GM19397 (cell line): ENCODE measurements around the gene ABCC2.

Experiments used
- ATAC-seq: cut with Tn5 transposase; IDR thresholded peaks from one replicate; pipeline ENCODE4 v1.9.1; 2021; ENCODE audit warnings: mild to moderate bottlenecking, moderate library complexity; ENCODE audit not compliant: unreplicated experiment

Gene ABCC2

GRCh38 chr10:99770408-99771045, 11.9 kb upstream of the ABCC2 start:
- ATAC-seq = no peak

GRCh38 chr10:99775850-99776249, 6.6 kb upstream of the ABCC2 start:
- no peak for ATAC-seq

GRCh38 chr10:99777918-99778714, 4.3 kb upstream of the ABCC2 start:
- ATAC-seq = no peak

DNA sequence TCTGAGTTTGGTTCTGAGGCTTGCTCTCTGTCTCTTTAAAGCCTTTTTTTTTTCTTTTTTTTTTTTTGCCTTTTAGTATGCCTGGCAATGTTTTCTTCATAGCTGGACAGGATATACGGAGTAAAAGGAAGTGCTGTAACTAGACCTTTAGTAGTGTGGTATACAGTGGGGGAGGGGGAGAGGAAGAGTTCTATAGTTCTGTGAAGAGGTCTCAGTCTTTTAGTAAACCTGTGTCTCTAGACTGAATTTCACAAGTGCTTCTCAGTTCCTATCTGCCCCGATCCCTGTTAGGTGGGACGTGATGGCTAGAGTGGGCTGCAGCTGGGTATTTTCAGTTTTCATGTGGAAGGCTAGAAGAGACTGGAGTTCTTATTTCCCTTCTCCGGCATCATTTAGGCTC, 3.1 kb upstream of the ABCC2 start:
- no peak for ATAC-seq

DNA sequence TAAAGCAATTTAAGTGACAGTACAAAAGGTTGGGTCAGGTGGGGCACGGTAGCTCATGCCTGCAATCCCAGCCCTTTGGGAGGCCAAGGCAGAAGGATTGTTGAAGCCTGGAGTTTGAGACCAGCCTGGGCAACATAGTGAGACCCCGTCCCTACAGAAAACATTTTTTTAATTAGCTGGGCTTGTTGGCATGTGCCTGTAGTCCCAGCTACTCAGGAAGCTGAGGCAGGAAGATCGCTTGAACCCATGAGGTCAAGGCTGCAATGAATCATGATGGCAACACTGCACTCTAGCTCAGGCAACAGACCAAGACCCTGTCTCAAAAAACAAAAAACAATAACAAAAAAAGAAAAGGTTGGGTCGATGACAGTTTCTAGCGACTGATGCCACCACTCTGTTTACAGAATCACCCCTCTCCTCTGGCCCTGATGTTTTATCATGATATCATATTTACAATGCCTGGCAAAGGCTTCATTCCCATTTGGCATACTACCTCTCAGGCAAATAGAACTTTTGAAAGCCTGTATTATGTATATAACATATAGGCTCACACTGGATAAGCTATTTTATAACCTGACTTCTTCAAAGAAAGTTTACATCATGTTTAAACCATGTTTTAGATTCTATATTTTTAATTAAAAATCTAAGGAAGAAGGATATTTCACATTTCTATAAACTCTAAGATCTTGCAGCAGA, 558 bp upstream of the ABCC2 start:
- ATAC-seq = no peak

DNA sequence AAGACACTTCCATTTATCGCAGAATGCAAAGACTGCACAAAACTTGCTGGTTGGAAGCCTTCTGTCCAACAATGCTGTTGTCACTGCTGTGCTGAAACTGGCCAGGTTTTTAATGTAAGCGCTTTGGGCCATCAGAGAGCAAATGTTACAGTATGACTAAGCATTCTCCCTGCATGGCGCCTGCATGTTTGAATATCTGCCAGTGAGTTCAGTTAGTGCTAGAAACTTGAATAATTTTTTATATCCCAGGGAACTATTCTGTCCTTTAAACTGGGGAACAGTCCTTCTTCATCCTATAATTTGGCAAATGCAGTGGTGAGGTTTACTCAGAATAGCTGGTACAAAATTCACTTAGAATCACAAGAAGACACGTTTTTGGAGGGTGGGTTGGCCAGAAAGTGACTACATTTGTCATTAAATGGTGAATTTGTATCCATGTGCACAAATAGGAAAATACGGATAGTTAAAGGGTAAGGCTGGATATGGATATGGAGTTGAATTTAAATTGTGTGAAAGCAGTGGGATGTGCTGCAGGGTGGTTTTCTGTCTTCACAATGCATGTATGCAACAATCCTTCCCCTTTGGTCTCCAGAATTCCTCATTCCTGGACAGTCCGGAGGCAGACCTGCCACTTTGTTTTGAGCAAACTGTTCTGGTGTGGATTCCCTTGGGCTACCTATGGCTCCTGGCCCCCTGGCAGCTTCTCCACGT, 1.7 kb downstream of the ABCC2 start:
- no peak for ATAC-seq

- ATAC-seq = no peak
Observed at GRCh38 chr10:99784727-99785441, 2.4 kb downstream of the ABCC2 start.

GRCh38 chr10:99785646-99786045, 3.2 kb downstream of the ABCC2 start:
- ATAC-seq = no peak

- ATAC-seq = no peak
Observed at GRCh38 chr10:99787311-99787710, 4.9 kb downstream of the ABCC2 start.

- ATAC-seq = no peak
Observed at GRCh38 chr10:99787782-99788445, 5.5 kb downstream of the ABCC2 start.

GRCh38 chr10:99788598-99789256, 6.3 kb downstream of the ABCC2 start:
- ATAC-seq = no peak

DNA sequence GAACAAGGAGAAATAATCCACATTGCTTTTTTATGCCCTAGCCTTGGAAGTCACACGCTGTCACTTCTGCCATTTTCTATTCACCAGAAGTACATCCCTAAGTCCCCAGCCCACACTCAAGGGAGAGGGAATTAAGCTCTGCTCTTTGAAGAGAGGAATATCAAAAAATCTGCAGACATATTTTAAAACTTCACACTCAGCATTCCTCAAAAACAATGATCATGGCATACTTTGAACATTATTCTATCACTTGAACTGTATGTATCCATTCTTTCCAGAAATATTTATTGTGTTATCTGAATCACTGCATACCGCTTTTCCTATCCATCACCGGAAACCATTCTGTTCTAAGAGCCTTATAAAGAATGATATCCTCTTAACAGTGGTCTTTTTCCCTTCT, 9.4 kb downstream of the ABCC2 start:
- no peak for ATAC-seq

DNA sequence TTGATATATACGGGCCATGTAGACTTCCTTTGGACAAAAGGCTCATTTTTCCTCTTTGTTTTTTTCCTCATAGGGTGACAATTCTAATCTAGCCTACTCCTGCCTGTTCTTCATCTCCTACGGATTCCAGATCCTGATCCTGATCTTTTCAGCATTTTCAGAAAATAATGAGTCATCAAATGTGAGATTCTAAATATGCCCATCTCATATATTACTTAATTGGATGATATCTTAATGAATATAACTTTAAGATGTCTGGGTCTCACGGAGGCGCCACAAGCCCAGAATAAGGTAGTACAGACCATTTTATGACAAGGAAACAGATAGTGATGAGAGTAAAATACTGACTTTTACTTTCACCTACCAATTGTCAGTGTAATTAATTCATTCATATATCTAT, 11.4 kb downstream of the ABCC2 start:
- no peak for ATAC-seq

DNA sequence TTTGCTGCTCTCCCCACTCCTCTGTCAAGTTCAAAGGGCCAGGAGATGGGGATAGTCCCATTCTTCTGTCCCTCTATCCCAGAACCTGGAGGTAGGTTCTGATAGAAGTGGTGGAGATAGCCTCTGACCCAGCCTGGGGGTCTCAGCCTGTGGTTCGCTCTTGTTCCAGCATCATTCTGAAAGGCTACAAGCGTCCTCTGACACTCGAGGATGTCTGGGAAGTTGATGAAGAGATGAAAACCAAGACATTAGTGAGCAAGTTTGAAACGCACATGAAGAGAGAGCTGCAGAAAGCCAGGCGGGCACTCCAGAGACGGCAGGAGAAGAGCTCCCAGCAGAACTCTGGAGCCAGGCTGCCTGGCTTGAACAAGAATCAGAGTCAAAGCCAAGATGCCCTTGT, 14.5 kb downstream of the ABCC2 start:
- ATAC-seq = no peak

DNA sequence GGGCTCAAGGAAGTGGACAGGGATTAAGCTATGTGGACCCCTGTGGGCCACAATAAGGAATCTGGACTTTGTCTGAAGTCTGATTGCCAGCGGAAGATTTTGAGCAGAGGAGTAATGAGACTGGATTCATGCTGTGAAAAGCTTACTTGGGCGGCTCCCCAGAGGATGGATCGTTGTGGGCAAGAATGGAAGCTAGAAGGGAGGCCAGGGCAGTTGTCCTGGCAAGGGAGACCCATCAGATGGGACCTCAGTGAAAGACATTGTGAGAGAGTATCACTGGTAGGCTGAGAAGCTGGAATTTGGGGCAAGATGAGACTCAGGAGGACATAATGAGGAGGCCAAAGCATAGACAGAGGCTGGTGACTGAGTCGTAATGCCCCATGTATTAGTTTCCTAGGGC, 15.6 kb downstream of the ABCC2 start:
- ATAC-seq = no peak

DNA sequence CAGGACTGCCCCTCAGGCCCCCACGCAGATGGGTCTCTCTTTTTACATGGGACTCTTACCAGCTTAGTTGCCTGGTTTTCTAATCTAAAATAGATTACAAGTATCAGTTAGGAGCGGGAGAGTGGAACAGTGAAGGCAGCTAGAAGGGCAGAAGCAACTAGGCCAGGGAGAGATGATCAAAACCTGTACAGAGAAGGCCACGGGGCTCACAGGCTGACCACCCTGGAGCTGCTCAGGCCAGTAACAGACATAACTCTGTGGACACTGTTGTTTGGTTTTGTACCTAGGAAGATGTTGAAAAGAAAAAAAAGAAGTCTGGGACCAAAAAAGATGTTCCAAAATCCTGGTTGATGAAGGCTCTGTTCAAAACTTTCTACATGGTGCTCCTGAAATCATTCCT, 16.5 kb downstream of the ABCC2 start:
- no peak for ATAC-seq

GRCh38 chr10:99799613-99800012, 17.2 kb downstream of the ABCC2 start:
- no peak for ATAC-seq

- ATAC-seq = no peak
Observed at GRCh38 chr10:99804471-99804870, 22.0 kb downstream of the ABCC2 start.

DNA sequence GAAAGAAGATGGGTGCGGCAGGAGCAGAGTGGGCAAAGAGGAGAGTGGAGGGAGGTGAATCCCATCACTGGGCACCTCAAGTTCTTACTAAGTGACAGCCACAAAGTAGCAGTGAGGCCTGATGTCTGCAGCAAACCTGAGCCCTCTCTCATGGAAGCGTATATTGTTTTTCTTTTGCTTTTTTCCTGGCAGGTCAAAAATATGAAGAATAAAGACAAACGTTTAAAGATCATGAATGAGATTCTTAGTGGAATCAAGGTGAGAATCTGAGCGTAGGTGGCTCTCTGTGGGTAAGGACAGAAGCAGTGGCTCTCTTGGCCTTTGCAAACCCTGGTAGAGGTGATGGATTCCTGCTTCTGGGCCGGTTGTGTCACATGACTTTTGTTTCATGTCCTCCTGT, 22.8 kb downstream of the ABCC2 start:
- ATAC-seq = no peak

- ATAC-seq = no peak
Observed at GRCh38 chr10:99806091-99806490, 23.7 kb downstream of the ABCC2 start.
